Ammon's horn (tissue), 1 donor: ENCODE measurements around the gene TTC14.

ENCODE experiments used
- DNase-seq: peaks from one replicate; pipeline ENCODE4 v3.0.0-alpha.2; 2016; ENCODE audit warnings: low spot score

Gene TTC14

DNA sequence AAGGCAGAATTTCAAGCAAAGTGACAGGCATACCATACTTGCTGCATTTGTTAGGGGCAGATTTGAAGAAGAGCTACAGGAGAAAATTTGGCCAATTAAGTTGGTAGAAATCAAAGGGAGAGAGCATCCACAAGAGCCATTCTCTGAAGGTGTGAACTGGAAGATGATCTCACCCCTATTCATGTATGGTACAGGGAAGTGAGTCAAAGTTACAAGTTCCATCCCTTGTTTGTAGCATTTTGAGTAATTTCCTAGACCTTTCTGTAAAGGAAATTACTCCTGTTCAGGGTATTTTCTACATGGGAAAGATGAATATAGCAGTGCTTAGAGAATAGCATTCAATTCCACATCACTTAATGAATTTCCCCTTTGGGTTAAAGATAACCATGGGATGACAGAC, 28.4 kb downstream of the TTC14 start:
- no peak for DNase-seq

DNA sequence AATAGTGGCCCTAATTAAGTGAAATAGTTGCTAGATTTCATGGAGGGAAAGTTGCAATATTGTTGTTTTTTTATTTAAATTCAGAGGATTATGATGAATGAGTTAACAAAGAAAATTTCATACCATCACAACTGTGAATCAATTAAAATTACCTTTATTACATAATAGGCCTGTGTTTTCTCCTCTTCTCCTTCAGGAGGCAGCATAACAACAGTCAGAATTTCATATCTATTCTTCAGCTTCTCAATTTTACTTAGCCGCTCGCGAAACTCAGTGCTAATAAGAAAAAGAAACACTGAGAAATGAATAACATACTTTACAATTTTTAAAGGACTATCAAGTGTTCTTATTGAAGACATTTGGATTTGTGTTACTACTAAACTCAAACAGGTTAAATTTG, 29.4 kb downstream of the TTC14 start:
- no peak for DNase-seq

DNA sequence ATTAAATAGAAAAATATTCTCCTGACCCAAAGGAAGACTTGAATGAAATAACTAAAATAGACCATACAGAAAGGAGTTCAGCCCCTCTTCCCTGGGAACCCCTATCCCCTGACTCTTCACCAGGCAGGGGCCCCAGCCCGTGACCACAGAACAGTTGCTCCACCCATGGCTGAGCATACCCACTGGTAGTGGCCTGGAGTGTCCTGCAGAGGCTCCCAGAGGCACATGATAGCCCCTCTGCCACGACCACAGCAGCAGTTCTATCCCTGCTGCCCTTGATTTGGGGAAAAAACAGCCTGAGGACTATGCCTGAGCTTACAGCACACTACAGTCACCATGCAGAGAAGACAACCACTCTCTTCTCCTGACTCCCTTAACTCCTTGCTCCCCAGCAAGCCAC, 31.8 kb downstream of the TTC14 start:
- DNase-seq: no peak

DNA sequence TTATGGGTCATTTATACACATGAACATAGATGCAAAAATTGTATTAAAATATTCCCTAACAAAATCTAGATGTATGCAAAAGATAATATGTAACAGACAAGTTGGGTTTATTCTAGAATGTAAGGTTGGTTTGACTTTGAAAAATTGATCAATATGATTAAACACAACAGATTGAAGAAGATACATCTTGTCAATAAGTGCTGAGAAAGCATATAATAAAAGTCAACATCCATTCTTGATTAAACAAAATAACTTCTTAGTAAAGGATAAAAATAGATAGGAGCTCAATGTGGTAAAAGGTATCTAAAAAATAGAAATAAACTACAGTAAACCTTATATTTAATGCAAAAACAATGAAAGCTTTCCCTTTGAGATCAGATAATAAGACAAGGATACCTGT, 39.0 kb downstream of the TTC14 start:
- DNase-seq: no peak

DNA sequence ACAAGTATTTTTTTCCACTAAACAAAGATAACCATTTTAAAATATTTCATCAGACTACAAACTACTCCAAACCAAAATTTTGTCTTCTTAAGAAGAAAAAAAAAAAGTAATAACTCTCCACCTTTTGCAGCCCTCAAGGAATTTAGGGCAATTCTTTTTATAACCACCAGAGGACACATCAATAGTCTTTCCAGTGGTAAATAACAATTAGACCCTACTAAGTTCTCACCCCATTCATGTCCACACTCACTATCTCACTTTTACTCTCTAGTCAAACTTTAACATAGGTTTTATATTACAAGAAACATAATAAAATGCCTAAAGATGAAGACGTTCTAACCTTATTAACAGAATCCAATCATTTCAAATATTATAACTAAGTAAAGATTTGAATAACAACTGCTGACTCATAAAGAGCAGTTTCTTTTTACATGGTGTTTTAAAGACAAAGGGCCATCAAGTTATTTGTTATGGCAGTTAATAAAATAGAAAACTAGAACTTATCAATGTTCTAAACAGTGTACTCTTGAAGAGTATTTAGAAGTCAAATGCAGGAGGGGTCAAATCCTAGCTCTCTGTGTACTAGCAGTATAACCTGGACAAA, 44.3 kb downstream of the TTC14 start:
- no peak for DNase-seq

DNA sequence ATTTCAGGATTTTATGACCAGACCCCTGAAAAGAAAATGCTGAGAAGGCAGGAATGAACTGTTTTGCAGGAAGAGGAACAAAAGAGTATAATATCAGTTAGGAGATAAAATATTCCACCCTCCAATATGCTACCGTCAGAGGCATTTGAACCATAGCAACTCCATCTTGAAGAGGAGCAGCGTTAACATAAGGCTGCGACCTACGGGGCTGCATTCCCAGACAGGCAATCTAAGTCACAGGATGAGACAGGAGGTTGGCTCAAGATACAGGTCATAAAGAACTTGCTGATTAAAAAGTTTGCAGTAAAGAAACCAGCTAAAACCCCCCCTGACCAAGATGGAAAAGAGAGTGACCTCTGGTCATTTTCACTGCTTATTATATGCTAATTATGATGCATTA, 54.4 kb downstream of the TTC14 start:
- no peak for DNase-seq

DNA sequence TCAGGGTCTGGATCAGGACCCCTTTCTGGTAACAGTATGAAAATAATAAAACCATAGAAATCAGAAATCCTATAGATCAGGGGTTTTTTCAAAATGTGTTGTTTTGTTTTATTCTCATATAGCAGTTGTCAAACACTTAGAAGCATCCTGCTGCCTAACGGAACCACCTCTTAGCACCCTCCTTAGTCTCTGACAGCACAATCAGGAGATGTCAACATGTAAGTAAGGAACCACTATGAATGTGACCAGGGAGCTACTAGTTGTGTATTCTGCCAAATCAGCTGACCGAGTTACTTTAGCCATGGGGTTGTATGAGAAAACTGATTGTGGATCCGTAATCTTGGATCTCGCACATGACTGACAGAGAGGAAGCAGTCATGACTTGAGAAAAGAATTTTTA, 55.1 kb downstream of the TTC14 start:
- DNase-seq: no peak
